GM13977 (cell line): ENCODE measurements around the gene HTR7.

Experiments used
- DNase-seq: peaks from one replicate; pipeline ENCODE4 v3.0.0; 2012; ENCODE audit warnings: low spot score
- CTCF ChIP-seq: IDR thresholded peaks from 2 replicates; pipeline ENCODE4 v1.5.1; 2012; ENCODE audit warnings: mild to moderate bottlenecking, control low read depth; ENCODE audit not compliant: insufficient read depth; ENCODE audit errors: extremely low read depth, missing control alignments
- in situ Hi-C: fragments of 300-500 bp; cut with MboI; formaldehyde crosslinking; loops from one replicate; pipeline ENCODE4 v1.12.0; 2022; ENCODE audit warnings: low sequenced_read_pairs, low pct_unique_long_range_greater_than_20kb, mixed read lengths, inconsistent platforms; ENCODE audit not compliant: unreplicated experiment

HTR7 gene

GRCh38 chr10:90849956-90850749 lies 7.7 kb downstream of the HTR7 start:
- in situ Hi-C loops, result loop anchor here (25.0 kb wide), 2 partner anchors 113 to 1063 kb away; no protein-coding TSS in a partner anchor
- no peak for TF ChIP-seq CTCF
- DNase-seq, result no peak

DNA sequence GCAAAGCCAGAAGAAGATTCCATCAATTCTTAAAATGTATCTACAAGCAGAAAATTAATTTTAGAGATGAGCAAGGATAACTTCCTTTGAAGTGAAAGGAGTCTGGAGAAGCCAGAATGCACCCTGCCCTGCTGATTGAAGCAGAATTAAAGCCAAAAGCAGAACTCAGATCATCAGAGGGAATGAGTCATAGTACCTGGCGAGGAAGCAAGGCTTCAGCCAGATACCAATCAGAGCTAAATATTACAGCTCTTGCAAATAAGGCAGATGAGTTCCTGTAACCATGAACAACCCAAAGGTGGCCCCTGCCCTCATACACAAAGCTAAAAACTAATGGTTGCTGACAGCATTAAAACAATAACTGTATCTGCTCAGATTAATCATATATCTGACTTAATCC lies 10.4 kb downstream of the HTR7 start:
- no peak for TF ChIP-seq CTCF
- in situ Hi-C loops, result no loop called here
- DNase-seq, result no peak

GRCh38 chr10:90846746-90847145 lies 11.1 kb downstream of the HTR7 start:
- no peak for DNase-seq
- TF ChIP-seq CTCF, result no peak
- in situ Hi-C loops, result no loop called here

- no peak for TF ChIP-seq CTCF
- in situ Hi-C loops, result no loop called here
- no peak for DNase-seq
Measured at GRCh38 chr10:90845726-90846125, 12.1 kb downstream of the HTR7 start.

DNA sequence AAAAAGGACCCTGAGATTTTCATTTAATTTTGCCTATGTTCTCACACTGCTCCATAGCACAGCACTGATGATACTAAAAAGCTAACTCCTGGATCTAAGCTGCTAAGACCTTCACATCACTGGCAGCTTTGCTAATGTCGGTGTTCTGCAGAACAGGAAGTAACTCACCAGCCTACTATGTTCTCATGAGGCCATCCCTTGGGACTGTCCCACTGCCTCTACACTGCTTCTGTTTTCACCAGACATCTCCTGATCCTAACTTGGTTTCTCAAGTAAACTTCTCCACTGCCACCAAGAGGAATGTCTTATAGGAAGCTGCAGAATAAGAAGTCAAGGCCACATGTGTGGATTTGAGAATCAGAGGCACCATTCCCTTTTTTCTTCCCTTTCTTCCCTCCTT lies 15.1 kb downstream of the HTR7 start:
- TF ChIP-seq CTCF, result no peak
- DNase-seq, result no peak
- in situ Hi-C loops, result no loop called here

DNA sequence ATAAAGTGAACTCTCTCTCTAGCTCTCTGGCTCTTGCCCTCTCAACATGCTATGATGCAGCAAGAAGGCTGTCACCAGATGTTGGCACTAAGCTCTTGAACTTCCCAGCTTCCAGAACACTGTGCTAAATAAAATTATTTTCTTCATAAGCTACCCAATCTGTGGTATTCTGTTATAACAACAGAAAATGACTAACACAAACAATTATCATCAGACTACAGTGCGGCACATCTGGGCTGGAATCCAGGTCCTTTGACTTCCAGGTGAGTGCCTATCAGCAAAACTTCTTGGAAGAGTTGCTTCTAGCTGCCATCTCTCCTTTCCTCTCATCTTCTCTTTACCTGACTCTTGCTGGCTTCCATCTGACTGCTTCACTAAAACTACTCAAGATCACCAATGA lies 20.4 kb downstream of the HTR7 start:
- no peak for TF ChIP-seq CTCF
- DNase-seq, result no peak
- in situ Hi-C loops, result no loop called here

GRCh38 chr10:90834326-90834725 lies 23.5 kb downstream of the HTR7 start:
- in situ Hi-C loops, result no loop called here
- DNase-seq, result no peak
- TF ChIP-seq CTCF, result no peak
